AG04449 (cell line): ENCODE data around the gene FAM131C.

Experiments
- CTCF ChIA-PET: fragments of 350-600 bp; formaldehyde crosslinking; extraction: SDS; loops from one replicate; lab custom pipeline; 2021; ENCODE audit warnings: antibody characterized with exemption; lab: Yijun Ruan, JAX
- POLR2A ChIA-PET: fragments of 400-600, 350-600 bp; formaldehyde crosslinking; extraction: SDS; loops from one replicate; lab custom pipeline; 2020; ENCODE audit warnings: antibody characterized with exemption, inconsistent platforms; lab: Yijun Ruan, JAX
- DNase-seq: peaks from one replicate; pipeline ENCODE4 v3.0.0-alpha.2; 2010; ENCODE audit warnings: low read depth, low spot score
- H3K4me3 ChIP-seq: 2 replicates; pipeline ENCODE4 v1.5.1; 2011; ENCODE audit warnings: low read depth, mild to moderate bottlenecking, control low read depth, low read length
- CTCF ChIP-seq: IDR thresholded peaks from one replicate; pipeline ENCODE4 v1.5.1; 2011; ENCODE audit warnings: mild to moderate bottlenecking, moderate library complexity, low read length, control low read depth, inconsistent platforms; ENCODE audit not compliant: insufficient read depth; ENCODE audit errors: missing control alignments

The FAM131C gene

GRCh38 chr1:16119504-16119903, 46.1 kb upstream of the FAM131C start:
- ChIA-PET POLR2A (no interaction called here), CTCF (interaction anchor here (1.5 kb wide), 1 partner anchor 37 kb away, joined by 3 read pairs; no protein-coding TSS in a partner anchor)
- DNase-seq, result no peak
- H3K4me3 ChIP-seq, result no peak overlapping the region
- no peak for TF ChIP-seq CTCF

GRCh38 chr1:16118706-16119105, 45.3 kb upstream of the FAM131C start:
- no peak overlapping the region for H3K4me3 ChIP-seq
- no peak for DNase-seq
- TF ChIP-seq CTCF, result no peak
- CTCF ChIA-PET, result interaction anchor here (1.5 kb wide), 1 partner anchor 37 kb away, joined by 3 read pairs; no protein-coding TSS in a partner anchor
- POLR2A ChIA-PET, result interaction anchor here (1.0 kb wide), 1 partner anchor 25 kb away, joined by 4 read pairs; no protein-coding TSS in a partner anchor

- DNase-seq, result no peak
- ChIA-PET POLR2A (interaction anchor here (1.0 kb wide), 2 partner anchors 26 to 47 kb away, joined by 3 to 4 read pairs; no protein-coding TSS in a partner anchor), CTCF (interaction anchor here (0.8 to 2.0 kb wide), 3 partner anchors 9 to 39 kb away, joined by 4 to 20 read pairs (median 4); no protein-coding TSS in a partner anchor)
- no peak for TF ChIP-seq CTCF
- H3K4me3 ChIP-seq, result no peak overlapping the region
Measured at GRCh38 chr1:16117936-16118335, 44.5 kb upstream of the FAM131C start.

GRCh38 chr1:16117369-16117768, 43.9 kb upstream of the FAM131C start:
- H3K4me3 ChIP-seq, result no peak overlapping the region
- POLR2A ChIA-PET, result interaction anchor here (1.0 kb wide), 1 partner anchor 48 kb away, joined by 3 read pairs; no protein-coding TSS in a partner anchor
- TF ChIP-seq CTCF, result no peak
- CTCF ChIA-PET, result interaction anchor here (1.0 to 2.0 kb wide), 3 partner anchors 12 to 38 kb away, joined by 3 to 20 read pairs (median 4); no protein-coding TSS in a partner anchor
- no peak for DNase-seq

GRCh38 chr1:16116625-16117024, 43.2 kb upstream of the FAM131C start:
- no peak overlapping the region for H3K4me3 ChIP-seq
- ChIA-PET CTCF (interaction anchor here (1.0 to 2.0 kb wide), 4 partner anchors 11 to 38 kb away, joined by 3 to 20 read pairs (median 4); no protein-coding TSS in a partner anchor), POLR2A (no interaction called here)
- no peak for DNase-seq
- no peak for TF ChIP-seq CTCF

GRCh38 chr1:16116002-16116401, 42.6 kb upstream of the FAM131C start:
- no peak overlapping the region for H3K4me3 ChIP-seq
- ChIA-PET CTCF (interaction anchor here (1.0 kb wide), 2 partner anchors 21 to 33 kb away, joined by 3 read pairs; no protein-coding TSS in a partner anchor), POLR2A (no interaction called here)
- DNase-seq, result no peak
- no peak for TF ChIP-seq CTCF
